Measurements from ENCODE around the gene MAB21L4. TPM values are rescaled to one million over a fixed set of nuclear protein-coding genes. Genes with fewer than 3 reads are reported as not detected.

Gene MAB21L4
- total RNA-seq, 2 experiments from 2014 or later, result not detected

- H3K4me2 ChIP-seq (ENCODE audit: low read length), result no peak overlapping the region
These were observed 18.9 kb upstream of the MAB21L4 start for GRCh38 chr2:240914645-240915525.

GRCh38 chr2:240913810-240914644 lies 18.1 kb upstream of the MAB21L4 start:
- H2AFZ ChIP-seq (ENCODE audit: low read length), result no peak overlapping the region
- BruUV-seq (replicated peaks), result no TSS peak
- intact Hi-C loops (cut with micrococcal nuclease; ENCODE audit: unreplicated experiment), result no loop called here

More at GRCh38 chr2:240914645-240915525, 18.9 kb upstream of the MAB21L4 start:
- H3K36me3 ChIP-seq (ENCODE audit: insufficient read depth, low read length), result no peaks in the 10 kb centered on the region
- H3K4me1 ChIP-seq (ENCODE audit: insufficient read depth, low read length, poor library complexity, severe bottlenecking), result no peaks in the 10 kb centered on the region
- ChIA-PET CTCF (ENCODE audit: unreplicated experiment) (interaction anchor here (0.6 kb wide), 1 partner anchor 43 kb away, joined by 3 read pairs; no protein-coding TSS in a partner anchor), POLR2A (no interaction called here)
- no peaks in the 10 kb centered on the region for H3K9me2 ChIP-seq (ENCODE audit: insufficient read depth, low read length)
- no peaks in the 10 kb centered on the region for H3K9me3 ChIP-seq (ENCODE audit: low read length)
- intact Hi-C loops (cut with micrococcal nuclease; ENCODE audit: unreplicated experiment), result no loop called here
- H2AFZ ChIP-seq (ENCODE audit: low read length), result no peak overlapping the region
- no peak overlapping the region for H3K27ac ChIP-seq (ENCODE audit: low read depth, low read length, poor library complexity, severe bottlenecking)
- no TSS peak for BruUV-seq (replicated peaks)
- DNase-seq (ENCODE audit: low spot score), result no peak
- TF ChIP-seq EZH2phosphoT487 (IDR thresholded peaks at IDR 0.05; ENCODE audit: borderline replicate concordance, low read depth, low read length) (no peak), CTCF (conservative IDR thresholded peaks at IDR 0.05; ENCODE audit: low read length) (peak; percentile 65)
- no peak overlapping the region for H3K4me3 ChIP-seq (ENCODE audit: low read depth, low read length, poor library complexity, severe bottlenecking)
- no peaks in the 10 kb centered on the region for H4K20me1 ChIP-seq (ENCODE audit: insufficient read depth, low read length)
- H3K79me2 ChIP-seq (ENCODE audit: insufficient read depth, low read depth, low read length), result no peaks in the 10 kb centered on the region

More at GRCh38 chr2:240913810-240914644, 18.1 kb upstream of the MAB21L4 start:
- no peaks in the 10 kb centered on the region for H3K9me2 ChIP-seq (ENCODE audit: insufficient read depth, low read length)
- no peaks in the 10 kb centered on the region for H3K36me3 ChIP-seq (ENCODE audit: insufficient read depth, low read length)
- H3K27ac ChIP-seq (ENCODE audit: low read depth, low read length, poor library complexity, severe bottlenecking), result no peak overlapping the region
- H4K20me1 ChIP-seq (ENCODE audit: insufficient read depth, low read length), result no peaks in the 10 kb centered on the region
- POLR2A ChIA-PET, result no interaction called here
- no peaks in the 10 kb centered on the region for H3K4me1 ChIP-seq (ENCODE audit: insufficient read depth, low read length, poor library complexity, severe bottlenecking)
- H3K79me2 ChIP-seq (ENCODE audit: insufficient read depth, low read depth, low read length), result no peaks in the 10 kb centered on the region
- peak; percentile 56 for DNase-seq (ENCODE audit: low spot score)
- H3K4me2 ChIP-seq (ENCODE audit: low read length), result no peak overlapping the region
- TF ChIP-seq EZH2phosphoT487 (IDR thresholded peaks at IDR 0.05; ENCODE audit: borderline replicate concordance, low read depth, low read length) (no peak), CTCF (conservative IDR thresholded peaks at IDR 0.05; ENCODE audit: low read length) (peak; percentile 90)
- CTCF ChIA-PET (ENCODE audit: unreplicated experiment), result no interaction called here
- no peaks in the 10 kb centered on the region for H3K9me3 ChIP-seq (ENCODE audit: low read length)
- H3K4me3 ChIP-seq (ENCODE audit: low read depth, low read length, poor library complexity, severe bottlenecking), result no peak overlapping the region

All from OCI-LY7 (cell line).